ENCODE results near the gene GPC6. TPM values are rescaled to one million over a fixed set of nuclear protein-coding genes. Genes with fewer than 3 reads are reported as not detected.

Gene GPC6
- total and polyA plus RNA-seq, 9 of the 15 experiments (the other 6 are each of a cell fraction or from before 2014, with no cell fraction given), result under 0.01 to 0.20 (median 0.01) TPM; not detected in 4

- no peaks in the 10 kb centered on the region for H3K9me3 ChIP-seq (replicated peaks; ENCODE audit: control insufficient read depth, insufficient read depth, low read depth, low read length)
- H3K4me2 ChIP-seq (ENCODE audit: insufficient read depth, low read length), result no peak overlapping the region
- H3K4me1 ChIP-seq (replicated peaks in 1 of 2; ENCODE audit: control insufficient read depth in 2 of 2, insufficient read depth in 2 of 2, low read length in 2 of 2), result no peaks in the 10 kb centered on the region
- H3K27ac ChIP-seq (ENCODE audit: extremely low read depth, low read depth, low read length), result no peak overlapping the region
- BruUV-seq (replicated peaks), result no TSS peak
- ChIA-PET CTCF (ENCODE audit: low intra/inter-chr PET ratio) (no interaction called here), POLR2A (no interaction called here)
- in situ Hi-C loops (cut with MboI), result no loop called here
- TF ChIP-seq IRF2 (CRISPR knock-in tag; IDR thresholded peaks at IDR 0.05), result no peak
- TF ChIP-seq SNIP1 (IDR thresholded peaks at IDR 0.05; ENCODE audit: low read depth), result no peak
- no peak for TF ChIP-seq SMAD2 (IDR thresholded peaks at IDR 0.05; ENCODE audit: low read depth, low read length)
- no peak for TF ChIP-seq NCOA1 (IDR thresholded peaks at IDR 0.05; ENCODE audit: low read depth)
- TF ChIP-seq HMGN3 (IDR thresholded peaks at IDR 0.05; ENCODE audit: borderline replicate concordance, extremely low read depth, insufficient read length, low read depth, low read length), result no peak
- no peak for TF ChIP-seq NFE2 (IDR thresholded peaks at IDR 0.05; ENCODE audit: low read depth)
- TF ChIP-seq USF2 (CRISPR knock-in tag; IDR thresholded peaks at IDR 0.05), result no peak
- TF ChIP-seq ZNF449 (CRISPR knock-in tag; IDR thresholded peaks at IDR 0.05), result no peak
- TF ChIP-seq KLF6 (CRISPR knock-in tag; IDR thresholded peaks at IDR 0.05; ENCODE audit: borderline replicate concordance), result no peak
- TF ChIP-seq HMG20B (CRISPR knock-in tag; IDR thresholded peaks at IDR 0.05), result no peak
- TF ChIP-seq PATZ1 (CRISPR knock-in tag; IDR thresholded peaks at IDR 0.05; ENCODE audit: borderline replicate concordance), result no peak
- no peak for TF ChIP-seq KLF16 (IDR thresholded peaks at IDR 0.05)
- TF ChIP-seq FOXO4 (CRISPR knock-in tag; IDR thresholded peaks at IDR 0.05), result no peak
- TF ChIP-seq SMC3 (conservative IDR thresholded peaks at IDR 0.05; ENCODE audit: insufficient read depth, low read depth, low read length), result no peak
- TF ChIP-seq CTCFL (IDR thresholded peaks at IDR 0.05; ENCODE audit: borderline replicate concordance, insufficient read depth, low read depth, low read length, poor library complexity, severe bottlenecking), result no peak
- H3K79me2 ChIP-seq (ENCODE audit: control insufficient read depth, insufficient read depth, low read length), result no peaks in the 10 kb centered on the region
- H3K9ac ChIP-seq (ENCODE audit: insufficient read depth in 1 of 2, low read depth in 2 of 2, low read length in 2 of 2), result no peak overlapping the region
- ATAC-seq (no peak), DNase-seq (ENCODE audit: extremely low read depth in 1 of 4, low spot score in 3 of 4) (no peak), FAIRE-seq (no peak)
- H4K20me1 ChIP-seq (replicated peaks; ENCODE audit: control insufficient read depth, insufficient read depth, low read length), result no peaks in the 10 kb centered on the region
- H3K9me1 ChIP-seq (ENCODE audit: control insufficient read depth, insufficient read depth, low read length), result no peaks in the 10 kb centered on the region
- intact Hi-C loops (cut with micrococcal nuclease), result no loop called here
- H2AFZ ChIP-seq (ENCODE audit: low read depth, low read length), result no peak overlapping the region
- WGBS (ENCODE audit: insufficient coverage, low coverage, missing lambda C conversion rate), result 0% methylated on average over 2 of the region's 3 CpGs
- no peaks in the 10 kb centered on the region for H3K27me3 ChIP-seq (ENCODE audit: control insufficient read depth in 2 of 2, insufficient read depth in 2 of 2, low read length in 2 of 2)
- H3K36me3 ChIP-seq (ENCODE audit: control insufficient read depth, insufficient read depth, low read length), result no peaks in the 10 kb centered on the region
- H3K4me3 ChIP-seq, result no peak overlapping the region
Measured at GRCh38 chr13:93800342-93800741, 573.7 kb downstream of the GPC6 start.
